K562 (cell line): ENCODE data around the gene ZNF428. TPM values are rescaled to one million over a fixed set of nuclear protein-coding genes. Genes with fewer than 3 reads are reported as not detected.

Experiments
- ARID2 ChIP-seq: fragments of 450-650 bp; IDR thresholded peaks from 2 replicates; pipeline ENCODE4 v1.6.1; 2017; ENCODE audit warnings: antibody characterized with exemption, mild to moderate bottlenecking
- BCL6 ChIP-seq: fragments of 250-450 bp; sonication (Bioruptor Pico); IDR thresholded peaks from 2 replicates; pipeline ENCODE4 v1.4.0; 2020
- BRD4 ChIP-seq: fragments of 200-600 bp; sonication (generic); IDR thresholded peaks from 2 replicates; pipeline ENCODE4 v1.6.1; 2017; ENCODE audit warnings: inconsistent platforms
- BRD9 ChIP-seq: fragments of 450-650 bp; IDR thresholded peaks from 2 replicates; pipeline ENCODE4 v1.6.1; 2018; ENCODE audit warnings: low read depth; ENCODE audit not compliant: partially characterized antibody
- CEBPB ChIP-seq: fragments of 450-650 bp; IDR thresholded peaks from 2 replicates; pipeline ENCODE4 v1.6.1; 2016; ENCODE audit warnings: missing genetic modification characterization, missing compliant biosample characterization
- CSDE1 ChIP-seq, 2 experiments: fragments of 450-650 bp; IDR thresholded peaks; 2 replicates each; pipeline ENCODE4 v1.6.1; 2016; ENCODE audit warnings: mild to moderate bottlenecking in 1 of 2
- ETV6 ChIP-seq, 3 experiments: fragments of 150-350 bp in 1 of 3; sonication (generic) in 1 of 3; formaldehyde crosslinking in 1 of 3; IDR thresholded peaks; 2 replicates each; pipeline versions ENCODE4 v1.6.1 to v1.8.0; 2014 to 2022; ENCODE audit warnings: borderline replicate concordance in 2 of 3, low read depth in 2 of 3, antibody characterized with exemption in 1 of 3, low read length in 1 of 3, mild to moderate bottlenecking in 1 of 3, missing genetic modification reagents in 1 of 3
- GMEB1 ChIP-seq: fragments of 250-450 bp; sonication (Bioruptor Pico); IDR thresholded peaks from 2 replicates; pipeline ENCODE4 v1.4.0; 2020; ENCODE audit warnings: mild to moderate bottlenecking
- KAT8 ChIP-seq: fragments of 450-650 bp; IDR thresholded peaks from 2 replicates; pipeline ENCODE4 v1.6.1; 2016; ENCODE audit warnings: low read depth, mild to moderate bottlenecking
- MAX ChIP-seq: sonication (generic); formaldehyde crosslinking; IDR thresholded peaks from 2 replicates; pipeline ENCODE4 v1.9.0; 2022; ENCODE audit warnings: mild to moderate bottlenecking, missing genetic modification reagents
- NFE2 ChIP-seq: IDR thresholded peaks from 2 replicates; pipeline ENCODE4 v1.6.1; 2014; ENCODE audit warnings: antibody characterized with exemption, low read depth
- NFRKB ChIP-seq: fragments of 450-650 bp; IDR thresholded peaks from 2 replicates; pipeline ENCODE4 v1.6.1; 2016; ENCODE audit warnings: low read depth
- NR3C1 ChIP-seq: sonication (generic); formaldehyde crosslinking; IDR thresholded peaks from 2 replicates; pipeline ENCODE4 v1.8.1; 2022; ENCODE audit warnings: missing genetic modification reagents
- NRF1 ChIP-seq, 2 experiments: fragments of 450-650 bp; IDR thresholded peaks in 1 of 2; conservative IDR thresholded peaks in 1 of 2; 2 replicates each; pipeline ENCODE4 v1.6.1; 2014; ENCODE audit warnings: mild to moderate bottlenecking in 2 of 2
- PHF20 ChIP-seq: fragments of 450-650 bp; IDR thresholded peaks from 2 replicates; pipeline ENCODE4 v1.6.1; 2018; ENCODE audit not compliant: partially characterized antibody
- RBM17 ChIP-seq: fragments of 200-400 bp; formaldehyde crosslinking; IDR thresholded peaks from 2 replicates; pipeline ENCODE4 v1.6.1; 2017; ENCODE audit warnings: low read depth, mild to moderate bottlenecking, low read length, borderline replicate concordance
- SREBF1 ChIP-seq: fragments of 150-350 bp; IDR thresholded peaks from 2 replicates; pipeline ENCODE4 v1.6.1; 2014; ENCODE audit warnings: antibody characterized with exemption, low read depth, low read length, borderline replicate concordance
- ZBTB17 ChIP-seq: fragments of 450-650 bp; formaldehyde crosslinking; IDR thresholded peaks from 2 replicates; pipeline ENCODE4 v1.4.0; 2020; ENCODE audit warnings: mild to moderate bottlenecking
- ZNF778 ChIP-seq: fragments of 450-650 bp; formaldehyde crosslinking; IDR thresholded peaks from 2 replicates; pipeline ENCODE4 v1.4.0; 2020; ENCODE audit warnings: mild to moderate bottlenecking, moderate library complexity
- polyA plus RNA-seq, 8 experiments: library from polyadenylated mRNA; depleted of rRNA in 4 of 8; stranded (reverse) in 5 of 8; unstranded in 3 of 8; fragments of >200 nt; fragmentation: Nextera tagmentation in 2 of 8; fragmentation: Illumina TruSeq in 1 of 8; extraction: Ambion mirVana in 2 of 8; extraction: Trizol in 1 of 8; gene quantifications; 2 replicates each; pipeline versions ENCODE4 v1.2.1 to v1.2.3, GENCODE V29; 2011 to 2014; ENCODE audit warnings: inconsistent platforms in 1 of 8, missing spikeins in 1 of 8
- total RNA-seq, 7 experiments: library from RNA; depleted of rRNA in 6 of 7; stranded (reverse); fragments of >200 nt in 6 of 7; fragmentation: Illumina TruSeq in 2 of 7; extraction: Trizol in 2 of 7; gene quantifications; 2 replicates each; pipeline versions ENCODE4 v1.2.1 to v1.2.3, GENCODE V29; 2011 to 2021; ENCODE audit warnings: low replicate concordance in 1 of 7
- TF ChIP-seq, protein P1 (sequence below), 2 experiments: fragments of 250-450 bp in 1 of 2; fragments of 450-650 bp in 1 of 2; sonication (Bioruptor Pico) in 1 of 2; IDR thresholded peaks; 2 replicates each; pipeline versions ENCODE4 v1.6.1 to v1.8.0; 2016 to 2021; ENCODE audit warnings: mild to moderate bottlenecking in 2 of 2, moderate library complexity in 2 of 2, missing compliant biosample characterization in 1 of 2, missing genetic modification characterization in 1 of 2
- TF ChIP-seq, protein P2 (sequence below): fragments of 450-650 bp; conservative IDR thresholded peaks from 2 replicates; pipeline ENCODE4 v1.6.1; 2016; ENCODE audit warnings: missing genetic modification characterization, low read depth, mild to moderate bottlenecking, control low read depth, missing compliant biosample characterization
- TF ChIP-seq, protein P3 (sequence below): sonication (generic); IDR thresholded peaks from 2 replicates; pipeline ENCODE4 v1.6.1; 2016
- TF ChIP-seq, protein P4 (sequence below): fragments of 250-450 bp; sonication (Bioruptor Pico); IDR thresholded peaks from 2 replicates; pipeline ENCODE4 v1.8.0; 2022; ENCODE audit warnings: moderate library complexity, mild to moderate bottlenecking, inconsistent platforms

The ZNF428 gene
- total and polyA plus RNA-seq, 9 of the 15 experiments (the other 6 are each of a cell fraction or from before 2014, with no cell fraction given), result 0.15 to 85.7 (median 15.9) TPM

DNA sequence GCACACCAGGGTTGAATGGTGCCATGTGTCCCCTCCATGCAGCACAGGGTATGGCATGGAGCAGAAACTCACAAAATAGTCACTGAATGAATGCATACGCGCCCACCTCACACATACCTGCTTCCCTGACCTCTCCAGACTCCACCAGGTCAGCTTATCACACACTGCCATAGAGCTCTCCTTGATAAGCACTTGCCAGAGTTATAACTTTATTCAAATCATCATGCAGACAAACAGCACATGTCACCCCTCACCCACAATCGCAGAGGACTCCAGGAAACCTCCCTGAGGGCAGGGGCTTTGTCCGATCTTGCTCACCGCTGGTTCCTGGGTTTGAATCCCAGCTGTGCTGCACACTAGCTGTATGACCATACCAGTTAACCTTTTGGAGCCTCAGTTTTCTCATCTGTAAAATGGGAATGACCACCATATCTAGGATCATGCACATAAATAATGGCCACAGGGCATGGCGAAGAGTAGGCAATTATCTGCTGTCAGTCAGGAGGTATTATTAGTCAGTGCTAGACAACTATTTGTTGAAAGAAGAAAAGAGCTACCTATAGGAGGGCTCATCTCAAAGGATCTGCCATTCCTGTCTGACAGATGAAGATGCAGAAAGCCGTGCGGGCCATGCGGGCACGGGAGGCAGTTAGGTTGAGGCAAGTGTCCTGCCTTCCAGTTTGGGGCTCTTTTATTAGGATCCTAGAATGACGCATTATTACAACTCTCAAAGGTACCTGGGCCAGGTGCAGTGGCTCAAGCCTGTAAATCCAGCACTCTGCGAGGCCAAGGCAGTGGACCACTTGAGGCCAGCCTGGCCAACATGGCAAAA lies 58.1 kb downstream of the ZNF428 start (continued):
- no peak for TF ChIP-seq SREBF1
- TF ChIP-seq BCL6 (CRISPR knock-in tag), result no peak
- no peak for TF ChIP-seq CSDE1 (IDR thresholded peaks at IDR 0.05)
- TF ChIP-seq MAX (CRISPR knock-in tag), result no peak
- TF ChIP-seq, protein P1, sequence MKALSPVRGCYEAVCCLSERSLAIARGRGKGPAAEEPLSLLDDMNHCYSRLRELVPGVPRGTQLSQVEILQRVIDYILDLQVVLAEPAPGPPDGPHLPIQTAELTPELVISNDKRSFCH (CRISPR knock-in tag; IDR thresholded peaks at IDR 0.05), result no peak
- TF ChIP-seq, protein P1 (tag; IDR thresholded peaks at IDR 0.05), result no peak
- TF ChIP-seq KAT8, result no peak
- no peak for TF ChIP-seq NR3C1 (CRISPR knock-in tag)
- TF ChIP-seq ZBTB17, result no peak
- TF ChIP-seq, protein P2, sequence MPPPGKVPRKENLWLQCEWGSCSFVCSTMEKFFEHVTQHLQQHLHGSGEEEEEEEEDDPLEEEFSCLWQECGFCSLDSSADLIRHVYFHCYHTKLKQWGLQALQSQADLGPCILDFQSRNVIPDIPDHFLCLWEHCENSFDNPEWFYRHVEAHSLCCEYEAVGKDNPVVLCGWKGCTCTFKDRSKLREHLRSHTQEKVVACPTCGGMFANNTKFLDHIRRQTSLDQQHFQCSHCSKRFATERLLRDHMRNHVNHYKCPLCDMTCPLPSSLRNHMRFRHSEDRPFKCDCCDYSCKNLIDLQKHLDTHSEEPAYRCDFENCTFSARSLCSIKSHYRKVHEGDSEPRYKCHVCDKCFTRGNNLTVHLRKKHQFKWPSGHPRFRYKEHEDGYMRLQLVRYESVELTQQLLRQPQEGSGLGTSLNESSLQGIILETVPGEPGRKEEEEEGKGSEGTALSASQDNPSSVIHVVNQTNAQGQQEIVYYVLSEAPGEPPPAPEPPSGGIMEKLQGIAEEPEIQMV, result no peak
- peak; percentile 39 for TF ChIP-seq PHF20
- no peak for TF ChIP-seq ARID2
- no peak for TF ChIP-seq BRD4
- TF ChIP-seq BRD9, result no peak
- TF ChIP-seq, protein P3, sequence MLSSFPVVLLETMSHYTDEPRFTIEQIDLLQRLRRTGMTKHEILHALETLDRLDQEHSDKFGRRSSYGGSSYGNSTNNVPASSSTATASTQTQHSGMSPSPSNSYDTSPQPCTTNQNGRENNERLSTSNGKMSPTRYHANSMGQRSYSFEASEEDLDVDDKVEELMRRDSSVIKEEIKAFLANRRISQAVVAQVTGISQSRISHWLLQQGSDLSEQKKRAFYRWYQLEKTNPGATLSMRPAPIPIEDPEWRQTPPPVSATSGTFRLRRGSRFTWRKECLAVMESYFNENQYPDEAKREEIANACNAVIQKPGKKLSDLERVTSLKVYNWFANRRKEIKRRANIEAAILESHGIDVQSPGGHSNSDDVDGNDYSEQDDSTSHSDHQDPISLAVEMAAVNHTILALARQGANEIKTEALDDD, result no peak
- TF ChIP-seq RBM17, result no peak
- no peak for TF ChIP-seq CEBPB
- TF ChIP-seq, protein P4, sequence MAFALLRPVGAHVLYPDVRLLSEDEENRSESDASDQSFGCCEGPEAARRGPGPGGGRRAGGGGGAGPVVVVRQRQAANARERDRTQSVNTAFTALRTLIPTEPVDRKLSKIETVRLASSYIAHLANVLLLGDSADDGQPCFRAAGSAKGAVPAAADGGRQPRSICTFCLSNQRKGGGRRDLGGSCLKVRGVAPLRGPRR (CRISPR knock-in tag), result no peak
- no peak for TF ChIP-seq ETV6 (IDR thresholded peaks at IDR 0.05; ENCODE audit: borderline replicate concordance in 1 of 2, low read depth in 2 of 2, low read length in 1 of 2)
- TF ChIP-seq ETV6 (CRISPR knock-in tag; IDR thresholded peaks at IDR 0.05; ENCODE audit: borderline replicate concordance), result no peak
- TF ChIP-seq NRF1 (conservative IDR thresholded peaks at IDR 0.05 in 1 of 2, IDR thresholded peaks at IDR 0.05 in 1 of 2), result no peak
- no peak for TF ChIP-seq GMEB1 (CRISPR knock-in tag)
- TF ChIP-seq NFRKB, result no peak
- TF ChIP-seq ZNF778, result no peak
- no peak for TF ChIP-seq NFE2
